ENCODE measurements around the gene RPS27L. TPM values are rescaled to one million over a fixed set of nuclear protein-coding genes. Genes with fewer than 3 reads are reported as not detected.

Gene RPS27L
- total and polyA plus RNA-seq, 12 donors = 45.1 to 294 (median 197) TPM

Other genes starting within 250 kb of the RPS27L start
- gene TPM1, start 114.7 kb downstream of the RPS27L start, total RNA-seq = 100 to 1,000 TPM in 7 of 9 donors, 10 to 100 TPM in 2; 81.8 to 217 (median 161) TPM
- 100 to 1,000 TPM; 162 to 246 (median 205) TPM for gene TPM1, start 114.7 kb downstream of the RPS27L start, polyA plus RNA-seq
- gene LACTB, start 35.6 kb downstream of the RPS27L start, total RNA-seq = 10 to 100 TPM; 25.3 to 41.2 (median 33.3) TPM
- gene LACTB, start 35.6 kb downstream of the RPS27L start, polyA plus RNA-seq = 10 to 100 TPM; 15.4 to 68.2 (median 19.7) TPM
- 10 to 100 TPM; 29.8 to 54.4 (median 35.6) TPM for gene RAB8B, start 32.1 kb upstream of the RPS27L start, total RNA-seq
- 10 to 100 TPM in 1 of 3 donors, 1 to 10 TPM in 2; 5.2 to 41.1 (median 8.4) TPM for gene RAB8B, start 32.1 kb upstream of the RPS27L start, polyA plus RNA-seq
- gene APH1B, start 120.1 kb upstream of the RPS27L start, total RNA-seq = 10 to 100 TPM; 20.7 to 50.3 (median 33.4) TPM
- 10 to 100 TPM in 2 of 3 donors, 1 to 10 TPM in 1; 8.3 to 21.7 (median 14.7) TPM for gene APH1B, start 120.1 kb upstream of the RPS27L start, polyA plus RNA-seq
- gene CA12, start 224.4 kb upstream of the RPS27L start, total RNA-seq = 1 to 10 TPM in 1 of 9 donors, under 1 TPM in 6, not detected in 2; under 0.01 to 1.4 (median 0.32) TPM
- gene CA12, start 224.4 kb upstream of the RPS27L start, polyA plus RNA-seq = under 1 TPM; 0.08 to 0.37 (median 0.20) TPM

All from adrenal gland (tissue), 12 donors.